Neural crest cell (in vitro differentiated cells): ENCODE results near the gene XIAP. TPM values are rescaled to one million over a fixed set of nuclear protein-coding genes. Genes with fewer than 3 reads are reported as not detected.
"Not testable (repeated sequence)": the region's sequence is repeated elsewhere in the genome, so short reads cannot be mapped to it uniquely, and the experiment has no call there.

Source experiments
- DNase-seq: peaks from one replicate; pipeline ENCODE4 v3.0.0; 2021; ENCODE audit warnings: low read depth, mixed read lengths, low spot score
- H3K27ac Mint-ChIP-seq: one replicate; pipeline ENCODE4 v1.8.0; 2021; ENCODE audit warnings: mild to moderate bottlenecking, mixed read lengths; ENCODE audit not compliant: unreplicated experiment
- H3K27me3 Mint-ChIP-seq: 2 replicates; pipeline ENCODE4 v1.8.0; 2021; ENCODE audit warnings: low read depth, mild to moderate bottlenecking, mixed read lengths
- H3K36me3 Mint-ChIP-seq: 2 replicates; pipeline ENCODE4 v1.8.0; 2021; ENCODE audit warnings: low read depth, mild to moderate bottlenecking, mixed read lengths
- H3K4me1 Mint-ChIP-seq: 2 replicates; pipeline ENCODE4 v1.8.0; 2021; ENCODE audit warnings: mixed read lengths
- H3K4me3 Mint-ChIP-seq: one replicate; pipeline ENCODE4 v1.8.0; 2021; ENCODE audit warnings: mild to moderate bottlenecking, mixed read lengths
- H3K9me3 Mint-ChIP-seq: 2 replicates; pipeline ENCODE4 v1.8.0; 2021; ENCODE audit warnings: mixed read lengths
- CTCF ChIP-seq: fragments of 200-600 bp; sonication (generic); conservative IDR thresholded peaks from 2 replicates; pipeline ENCODE4 v1.5.0; 2021; ENCODE audit warnings: antibody characterized with exemption, mild to moderate bottlenecking
- total RNA-seq: library from RNA; stranded (reverse); gene quantifications from 2 replicates; pipeline ENCODE4 v1.2.1, GENCODE V29; 2021

The XIAP gene
- total RNA-seq, 1 donor from 2014 or later = 34.1 TPM

- Mint-ChIP-seq H3K36me3 (peaks cover 2% of the 10 kb centered on the region), H3K4me1 (peaks cover 10% of the 10 kb centered on the region), H3K9me3 (peaks cover 13% of the 10 kb centered on the region), H3K27me3 (no peaks in the 10 kb centered on the region), H3K27ac (no peak overlapping the region), H3K4me3 (no peak overlapping the region)
- no peak for DNase-seq
- TF ChIP-seq CTCF = no peak
These were observed 36.9 kb upstream of the XIAP start for GRCh38 chrX:123822965-123823364.

GRCh38 chrX:123830309-123830708, 29.5 kb upstream of the XIAP start:
- H3K4me3 Mint-ChIP-seq = no peak overlapping the region
- H3K27ac Mint-ChIP-seq = no peak overlapping the region
- no peak for TF ChIP-seq CTCF
- H3K9me3 Mint-ChIP-seq = peaks cover 4% of the 10 kb centered on the region
- H3K4me1 Mint-ChIP-seq = peaks cover 4% of the 10 kb centered on the region
- H3K27me3 Mint-ChIP-seq = no peaks in the 10 kb centered on the region
- no peak for DNase-seq
- peaks cover 11% of the 10 kb centered on the region for H3K36me3 Mint-ChIP-seq

- DNase-seq = peak; percentile 38
- peaks cover 9% of the 10 kb centered on the region for H3K36me3 Mint-ChIP-seq
- H3K27ac Mint-ChIP-seq = no peak overlapping the region
These were observed 26.5 kb upstream of the XIAP start for GRCh38 chrX:123833387-123833786.

GRCh38 chrX:123834116-123834515, 25.7 kb upstream of the XIAP start:
- no peak overlapping the region for H3K4me3 Mint-ChIP-seq
- no peaks in the 10 kb centered on the region for H3K27me3 Mint-ChIP-seq
- peaks cover 9% of the 10 kb centered on the region for H3K36me3 Mint-ChIP-seq
- H3K27ac Mint-ChIP-seq = no peak overlapping the region
- H3K4me1 Mint-ChIP-seq = no peaks in the 10 kb centered on the region
- DNase-seq = no peak
- no peak for TF ChIP-seq CTCF
- peaks cover 3% of the 10 kb centered on the region for H3K9me3 Mint-ChIP-seq

More at GRCh38 chrX:123833387-123833786, 26.5 kb upstream of the XIAP start:
- Mint-ChIP-seq H3K9me3 (peaks cover 3% of the 10 kb centered on the region), H3K4me1 (no peaks in the 10 kb centered on the region), H3K27me3 (no peaks in the 10 kb centered on the region), H3K4me3 (no peak overlapping the region)
- TF ChIP-seq CTCF = peak; percentile 79

- Mint-ChIP-seq H3K4me1 (no peaks in the 10 kb centered on the region), H3K27ac (no peak overlapping the region), H3K27me3 (no peaks in the 10 kb centered on the region), H3K4me3 (no peak overlapping the region), H3K36me3 (peaks cover 3% of the 10 kb centered on the region), H3K9me3 (peaks cover 3% of the 10 kb centered on the region)
- no peak for DNase-seq
- no peak for TF ChIP-seq CTCF
These were observed 24.0 kb upstream of the XIAP start for GRCh38 chrX:123835661-123836371.

GRCh38 chrX:123845129-123845528, 14.7 kb upstream of the XIAP start:
- not testable (repeated sequence) for H3K9me3 Mint-ChIP-seq, H3K4me3 Mint-ChIP-seq, H3K4me1 Mint-ChIP-seq, DNase-seq, H3K27me3 Mint-ChIP-seq, H3K27ac Mint-ChIP-seq, H3K36me3 Mint-ChIP-seq
